Epidermal melanocyte (primary cell): ENCODE data around the gene CPE.

Experiments
- DNase-seq: peaks from one replicate; pipeline ENCODE4 v3.0.0; 2011; ENCODE audit warnings: low spot score; ENCODE audit not compliant: insufficient read length

Gene CPE

GRCh38 chr4:165364452-165365080 is 14.2 kb upstream of the CPE start:
- no peak for DNase-seq

GRCh38 chr4:165367040-165367439 is 11.8 kb upstream of the CPE start:
- no peak for DNase-seq

- no peak for DNase-seq
Observed at GRCh38 chr4:165368114-165368513, 10.7 kb upstream of the CPE start.

- no peak for DNase-seq
Observed at GRCh38 chr4:165368567-165368966, 10.2 kb upstream of the CPE start.

- no peak for DNase-seq
Observed at GRCh38 chr4:165369522-165369921, 9.3 kb upstream of the CPE start.

- no peak for DNase-seq
Observed at GRCh38 chr4:165370530-165370929, 8.3 kb upstream of the CPE start.

GRCh38 chr4:165375465-165375864 is 3.3 kb upstream of the CPE start:
- no peak for DNase-seq

GRCh38 chr4:165378398-165378744 is 437 bp upstream of the CPE start:
- no peak for DNase-seq

GRCh38 chr4:165379678-165380064 is 863 bp downstream of the CPE start:
- DNase-seq = no peak

GRCh38 chr4:165380805-165381204 is 2.0 kb downstream of the CPE start:
- no peak for DNase-seq

GRCh38 chr4:165381821-165382373 is 3.1 kb downstream of the CPE start:
- DNase-seq = no peak

GRCh38 chr4:165382640-165383039 is 3.8 kb downstream of the CPE start:
- DNase-seq = no peak

GRCh38 chr4:165383591-165384073 is 4.8 kb downstream of the CPE start:
- DNase-seq = no peak

GRCh38 chr4:165384186-165384585 is 5.4 kb downstream of the CPE start:
- no peak for DNase-seq

- no peak for DNase-seq
Observed at GRCh38 chr4:165384598-165384997, 5.8 kb downstream of the CPE start.

- DNase-seq = no peak
Observed at GRCh38 chr4:165385126-165385525, 6.3 kb downstream of the CPE start.

- DNase-seq = no peak
Observed at GRCh38 chr4:165386328-165386727, 7.5 kb downstream of the CPE start.

- DNase-seq = no peak
Observed at GRCh38 chr4:165388756-165389155, 9.9 kb downstream of the CPE start.

GRCh38 chr4:165393051-165393450 is 14.2 kb downstream of the CPE start:
- no peak for DNase-seq

- no peak for DNase-seq
Observed at GRCh38 chr4:165393704-165394103, 14.9 kb downstream of the CPE start.

GRCh38 chr4:165394275-165394674 is 15.5 kb downstream of the CPE start:
- DNase-seq = no peak

GRCh38 chr4:165398570-165398969 is 19.8 kb downstream of the CPE start:
- DNase-seq = no peak

- DNase-seq = no peak
Observed at GRCh38 chr4:165402375-165402774, 23.6 kb downstream of the CPE start.

- DNase-seq = no peak
Observed at GRCh38 chr4:165403048-165403447, 24.2 kb downstream of the CPE start.
